GM19467 (cell line): ENCODE measurements around the gene FGD4.
"Not testable (repeated sequence)": the region's sequence is repeated elsewhere in the genome, so short reads cannot be mapped to it uniquely, and the experiment has no call there.

Source experiments
- ATAC-seq: cut with Tn5 transposase; IDR thresholded peaks from one replicate; pipeline ENCODE4 v1.9.1; 2021; ENCODE audit warnings: mild to moderate bottlenecking, moderate library complexity; ENCODE audit not compliant: unreplicated experiment

The FGD4 gene

DNA sequence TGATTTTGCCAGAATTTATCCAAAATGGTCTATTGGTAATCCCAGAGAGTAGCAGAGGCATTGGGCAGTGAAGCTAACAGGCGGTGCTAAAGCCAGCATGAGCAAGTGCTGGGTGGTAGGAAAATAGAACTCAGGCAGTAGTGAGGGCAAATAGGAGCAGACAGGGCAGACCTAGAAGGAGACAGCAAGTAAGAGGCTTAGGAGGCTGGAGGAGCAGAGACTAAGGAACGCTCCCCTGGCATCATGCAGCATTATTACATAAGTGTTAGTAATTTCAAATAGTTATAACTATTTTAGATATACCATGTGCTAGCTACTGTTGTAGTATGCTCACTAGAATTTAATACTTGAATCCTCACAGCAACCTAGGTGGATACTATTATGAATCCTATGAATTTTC, 151.7 kb downstream of the FGD4 start:
- ATAC-seq: no peak

DNA sequence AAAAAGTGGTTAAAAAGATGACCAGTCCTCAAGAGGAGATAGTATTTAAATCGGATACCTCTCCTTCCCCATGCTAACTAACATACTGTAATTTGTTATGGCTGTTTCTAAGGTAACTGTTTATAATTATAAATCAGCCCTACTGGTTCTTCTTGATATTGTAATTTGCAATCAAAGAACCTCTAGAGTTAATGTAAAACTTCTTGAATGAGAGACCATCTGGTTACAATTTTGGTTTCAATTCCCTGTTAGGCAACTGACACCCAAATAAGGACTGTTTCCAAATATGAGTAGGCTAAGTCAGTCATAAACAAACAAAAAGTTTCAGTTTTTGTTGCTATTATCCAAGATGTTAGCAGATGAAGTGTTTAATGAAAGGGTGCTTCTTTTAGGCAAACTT, 159.5 kb downstream of the FGD4 start:
- ATAC-seq: peak; percentile 94

DNA sequence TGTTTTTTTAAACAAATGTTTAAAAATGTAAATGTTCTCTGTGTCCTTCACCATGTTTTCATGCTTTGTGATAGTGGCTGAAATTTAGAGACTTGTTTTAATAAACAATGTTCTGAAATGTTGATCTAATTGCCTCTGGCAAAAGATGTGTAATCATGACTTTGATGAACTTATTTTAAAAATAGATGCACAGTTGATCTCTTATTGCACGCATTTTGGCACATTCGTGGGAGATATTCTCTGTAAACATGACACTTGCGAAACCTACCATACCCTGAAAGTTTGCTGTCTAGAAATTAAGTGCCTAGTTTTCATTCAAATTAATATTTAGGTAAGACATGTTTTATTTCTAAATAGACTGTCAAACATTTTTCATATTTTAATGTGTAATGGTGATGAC, 160.1 kb downstream of the FGD4 start:
- no peak for ATAC-seq

DNA sequence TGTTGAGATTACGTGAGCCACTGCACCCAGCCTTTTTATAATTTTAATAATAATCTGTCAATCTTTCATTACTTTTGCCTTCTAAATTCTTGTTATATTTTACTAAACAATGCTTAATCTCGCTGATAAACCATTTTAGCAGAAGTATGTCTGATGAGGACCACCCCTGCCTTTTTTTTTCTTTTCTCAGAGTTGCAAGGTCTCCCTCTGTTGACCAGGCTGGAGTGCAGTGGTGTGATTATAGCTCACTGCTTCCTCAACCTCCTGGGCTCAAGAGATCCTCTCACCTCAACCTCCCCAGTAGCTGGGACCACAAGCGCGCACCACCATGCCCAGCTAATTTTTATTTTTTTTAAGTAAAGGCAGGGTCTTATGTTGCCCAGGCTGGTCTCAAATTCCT, 161.2 kb downstream of the FGD4 start:
- ATAC-seq: no peak

DNA sequence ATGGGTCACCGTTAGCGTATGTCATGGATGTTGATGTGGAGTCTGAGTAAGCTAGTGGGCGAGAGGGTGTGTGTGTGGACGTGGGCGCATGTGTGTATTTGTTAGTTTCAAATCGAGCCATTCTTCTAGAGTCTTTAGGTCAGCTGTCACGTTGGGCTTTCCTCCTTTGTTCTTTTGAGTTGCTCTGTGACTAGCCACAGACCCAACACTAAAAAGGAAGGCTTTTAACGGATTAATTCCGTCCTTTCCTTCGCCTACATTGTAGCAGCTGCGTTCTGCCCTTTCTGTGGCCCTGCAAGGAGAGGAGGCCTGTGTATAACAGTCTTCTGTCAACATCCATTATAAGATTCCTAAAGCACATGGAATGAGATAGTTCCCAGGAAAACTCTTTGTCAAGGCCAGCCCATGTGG, 162.6 kb downstream of the FGD4 start:
- no peak for ATAC-seq

DNA sequence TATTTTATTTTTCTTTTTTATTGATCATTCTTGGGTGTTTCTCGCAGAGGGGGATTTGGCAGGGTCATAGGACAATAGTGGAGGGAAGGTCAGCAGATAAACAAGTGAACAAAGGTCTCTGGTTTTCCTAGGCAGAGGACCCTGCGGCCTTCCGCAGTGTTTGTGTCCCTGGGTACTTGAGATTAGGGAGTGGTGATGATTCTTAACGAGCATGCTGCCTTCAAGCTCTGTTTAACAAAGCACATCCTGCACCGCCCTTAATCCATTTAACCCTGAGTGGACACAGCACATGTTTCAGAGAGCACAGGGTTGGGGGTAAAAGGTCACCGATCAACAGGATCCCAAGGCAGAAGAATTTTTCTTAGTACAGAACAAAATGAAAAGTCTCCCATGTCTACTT, 163.1 kb downstream of the FGD4 start:
- ATAC-seq: not testable (repeated sequence)

DNA sequence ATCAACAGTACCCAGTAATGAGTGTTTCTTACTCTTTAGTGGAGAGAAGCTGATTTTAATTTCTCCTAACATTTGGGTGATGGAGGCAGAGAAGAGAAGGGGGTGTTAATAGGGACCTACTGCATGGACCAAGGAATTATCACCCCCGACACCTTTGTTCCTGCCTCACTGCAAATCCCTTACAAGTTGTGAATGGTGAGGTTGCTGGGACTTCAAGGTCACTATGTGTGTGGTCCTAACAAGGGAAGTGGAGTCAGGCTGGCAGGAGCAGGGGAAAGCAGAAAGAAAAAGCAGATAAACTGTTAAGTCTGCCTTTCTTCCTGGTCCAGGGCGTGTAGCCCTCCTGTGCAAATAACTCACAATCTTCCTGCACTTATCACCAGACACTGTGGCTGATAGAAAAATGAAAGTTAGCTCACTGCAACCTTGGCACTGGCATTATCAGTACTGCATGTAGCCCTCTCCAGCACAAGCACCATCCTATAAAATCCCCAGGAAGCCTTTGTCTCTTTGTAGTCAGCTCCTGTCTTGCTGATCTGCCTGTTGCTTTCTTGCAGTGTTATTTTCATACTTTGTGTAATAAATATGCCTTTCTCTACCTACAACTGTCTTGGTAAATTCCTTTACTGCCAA, 167.4 kb downstream of the FGD4 start:
- ATAC-seq: no peak

DNA sequence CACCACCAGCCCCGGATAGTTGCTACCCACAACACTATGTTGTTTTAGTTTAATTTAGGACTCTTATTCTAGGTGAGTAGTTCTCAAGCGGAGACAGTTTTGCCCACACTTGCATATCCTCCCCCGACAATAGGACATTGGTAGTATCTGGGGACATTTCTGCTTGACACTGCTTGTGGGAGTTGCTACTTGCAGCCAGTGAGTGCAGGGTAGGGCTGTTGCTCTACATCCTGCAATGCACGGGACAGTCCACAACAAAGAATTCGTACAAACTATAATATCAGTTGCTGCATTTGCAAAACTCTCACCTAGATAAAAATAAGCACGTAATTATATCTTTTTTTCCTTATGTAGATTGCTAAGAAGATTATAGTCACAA, 167.9 kb downstream of the FGD4 start:
- ATAC-seq: no peak

DNA sequence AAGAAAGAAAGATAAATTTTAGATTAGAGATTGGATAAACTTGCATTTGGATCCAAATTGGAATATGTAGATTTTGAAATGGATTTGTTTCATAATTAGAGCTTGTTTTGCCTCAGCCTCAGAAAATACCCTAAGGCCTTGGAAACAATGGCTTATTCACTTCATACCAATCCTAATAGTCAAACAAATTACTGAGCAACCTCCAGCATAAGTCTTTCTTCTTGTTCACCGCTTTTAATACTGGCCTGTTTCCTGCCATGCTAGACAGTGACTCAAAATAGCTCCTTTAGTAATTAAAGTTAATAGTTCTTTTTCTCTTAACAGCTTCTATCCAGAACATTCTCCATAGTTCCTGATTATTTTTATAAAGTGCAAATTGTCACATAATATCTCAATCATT, 168.9 kb downstream of the FGD4 start:
- ATAC-seq: no peak

DNA sequence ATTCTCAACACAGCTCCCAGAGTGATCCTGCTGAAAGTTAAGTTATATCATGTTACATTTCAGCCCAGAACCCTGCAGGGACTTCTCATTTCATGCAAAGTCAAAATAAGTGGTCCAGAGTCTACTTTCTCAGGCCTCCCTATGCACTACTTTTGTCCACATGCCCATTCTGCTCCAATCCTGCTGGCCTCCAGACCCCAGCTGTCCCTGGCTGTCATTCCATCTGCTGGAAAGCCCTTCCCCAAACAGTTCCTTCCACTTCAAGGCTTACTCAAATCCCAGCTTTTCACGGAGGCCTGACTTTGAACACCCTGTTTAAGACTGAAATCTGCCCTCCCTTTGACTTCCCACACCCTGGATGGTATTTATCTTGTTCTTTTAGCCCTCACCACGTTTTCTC, 169.9 kb downstream of the FGD4 start:
- ATAC-seq: no peak

DNA sequence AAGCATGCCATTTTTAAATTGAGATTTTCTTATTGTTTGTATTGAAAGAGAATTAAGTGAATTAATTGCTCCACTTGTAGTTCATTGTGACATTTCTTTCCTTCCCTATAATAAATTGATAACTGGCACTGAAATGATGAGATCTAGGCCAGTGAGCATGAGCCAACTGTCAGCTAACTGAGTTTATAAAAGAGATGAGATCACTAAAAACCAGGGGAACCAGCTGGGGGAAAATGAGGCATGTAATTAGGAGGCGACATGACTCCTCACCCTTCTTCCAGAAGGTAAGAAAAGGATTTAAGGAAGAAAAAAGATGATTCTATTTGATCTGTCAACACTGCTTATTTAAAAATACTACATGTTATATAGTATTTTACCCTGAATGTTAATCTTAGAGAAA, 175.2 kb downstream of the FGD4 start:
- ATAC-seq: no peak

DNA sequence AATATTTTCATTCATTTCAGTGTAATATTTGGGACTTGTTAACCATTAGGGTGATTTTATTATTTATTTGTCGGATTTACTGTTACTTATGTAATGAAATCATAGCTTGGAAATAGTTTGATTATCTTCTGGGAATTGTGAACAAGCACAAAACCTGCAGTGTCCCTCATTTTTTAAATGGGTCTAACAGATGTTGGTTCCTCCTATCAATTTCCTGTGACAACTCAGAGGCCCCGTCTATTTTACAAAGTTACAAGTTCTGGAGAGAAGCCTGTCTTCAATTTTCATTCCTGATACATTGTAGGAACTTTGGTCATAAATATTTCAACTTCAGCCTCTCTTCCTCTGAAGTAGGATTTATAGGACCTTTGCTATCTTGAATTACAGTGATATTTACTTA, 178.0 kb downstream of the FGD4 start:
- no peak for ATAC-seq

DNA sequence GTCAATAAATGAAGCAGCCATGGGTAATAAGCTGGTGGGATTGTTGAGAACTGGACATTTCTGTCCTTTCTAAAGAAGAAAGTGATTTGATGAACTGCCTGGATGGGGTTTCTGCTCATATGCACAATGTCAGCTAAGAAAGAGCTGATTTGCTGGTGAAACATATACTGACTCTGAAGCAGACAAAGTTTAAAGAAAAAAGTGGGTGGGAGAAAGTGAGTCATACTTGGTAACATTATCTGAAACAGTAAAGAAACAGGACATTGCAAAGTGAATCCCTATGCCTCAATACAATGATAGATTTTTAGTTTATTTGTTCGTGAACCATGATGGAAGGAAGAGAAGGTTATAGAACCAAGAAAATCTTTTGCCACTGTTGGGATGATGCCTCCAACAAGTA, 184.2 kb downstream of the FGD4 start:
- no peak for ATAC-seq

DNA sequence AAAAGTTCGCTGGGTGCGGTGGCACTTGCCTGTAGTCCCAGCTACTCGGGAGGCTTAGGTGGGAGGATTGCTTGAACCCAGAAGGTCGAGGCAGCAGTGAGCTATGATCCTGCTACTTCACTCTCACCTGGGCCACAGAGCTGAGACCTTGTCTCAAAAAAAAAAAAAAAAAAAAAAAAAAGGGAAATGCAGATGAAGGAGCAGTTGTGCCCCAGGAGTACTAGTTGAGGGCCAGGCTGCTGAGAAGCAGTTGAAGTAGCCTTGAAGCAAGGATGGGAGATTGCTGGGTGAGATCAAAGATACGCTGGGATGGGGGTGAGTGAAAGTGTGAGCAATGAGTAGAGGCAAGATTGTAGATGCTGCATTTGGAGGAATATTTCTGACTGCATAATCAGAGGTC, 186.3 kb downstream of the FGD4 start:
- ATAC-seq: no peak

DNA sequence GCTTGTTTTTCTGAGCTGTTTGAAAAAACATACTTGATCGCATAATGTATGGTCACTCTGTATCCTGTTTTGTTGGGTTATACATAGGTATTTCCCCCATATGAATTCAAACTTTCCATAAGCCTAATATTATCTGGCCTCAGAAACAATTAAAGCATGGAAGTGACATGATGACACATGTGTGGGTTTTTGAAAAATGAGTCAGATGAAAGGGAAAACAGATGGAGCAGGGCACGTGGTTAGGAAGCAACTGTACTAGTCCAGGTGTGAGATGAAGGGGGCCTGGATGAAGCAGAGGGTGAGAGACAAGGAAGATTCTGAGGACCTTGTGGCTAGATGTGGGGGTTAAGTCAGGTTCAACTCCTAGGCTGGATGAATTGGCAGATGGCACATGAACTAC, 187.0 kb downstream of the FGD4 start:
- ATAC-seq: no peak

DNA sequence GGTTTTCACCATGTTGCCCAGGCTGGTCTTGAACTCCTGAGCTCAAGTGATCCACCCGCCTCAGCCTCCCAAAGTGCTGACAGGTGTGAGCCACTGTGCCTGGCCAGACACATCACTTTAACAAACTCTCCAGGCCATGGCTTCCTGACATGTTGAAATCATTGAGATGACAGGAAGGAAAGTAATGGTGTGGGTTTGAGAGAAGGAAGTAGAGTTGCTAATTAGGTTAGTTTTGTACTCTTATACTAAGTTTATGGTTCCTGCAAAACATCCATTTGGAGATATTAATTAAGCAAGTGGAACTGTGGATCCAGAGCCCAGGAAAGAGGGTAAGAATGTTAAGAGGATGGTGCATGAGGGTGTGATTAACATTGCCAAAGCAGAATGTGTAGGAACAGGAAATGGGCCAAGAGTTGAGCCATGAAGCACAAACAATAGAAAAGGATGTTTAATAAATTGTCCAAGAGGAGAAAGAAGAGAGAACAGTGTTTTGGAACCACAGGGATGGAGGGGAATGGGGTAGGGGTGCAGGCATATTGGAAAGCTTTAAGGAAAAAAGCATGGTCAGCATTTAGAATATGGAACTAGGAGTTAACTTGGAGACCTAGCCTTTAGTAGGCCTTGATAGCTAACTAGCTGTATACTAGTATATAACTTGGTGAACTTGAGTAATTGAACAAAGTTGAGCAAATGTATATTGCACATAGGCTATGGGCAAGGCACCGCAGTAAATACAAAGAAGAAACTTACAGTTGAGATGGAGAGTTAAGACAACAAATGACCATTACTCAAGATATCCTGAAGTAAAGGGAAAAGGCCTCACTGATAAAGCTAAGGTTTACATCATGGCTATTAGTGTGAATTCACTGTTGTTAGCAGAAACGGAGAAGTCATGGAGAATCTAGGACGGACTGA, 188.5 kb downstream of the FGD4 start:
- ATAC-seq: no peak

DNA sequence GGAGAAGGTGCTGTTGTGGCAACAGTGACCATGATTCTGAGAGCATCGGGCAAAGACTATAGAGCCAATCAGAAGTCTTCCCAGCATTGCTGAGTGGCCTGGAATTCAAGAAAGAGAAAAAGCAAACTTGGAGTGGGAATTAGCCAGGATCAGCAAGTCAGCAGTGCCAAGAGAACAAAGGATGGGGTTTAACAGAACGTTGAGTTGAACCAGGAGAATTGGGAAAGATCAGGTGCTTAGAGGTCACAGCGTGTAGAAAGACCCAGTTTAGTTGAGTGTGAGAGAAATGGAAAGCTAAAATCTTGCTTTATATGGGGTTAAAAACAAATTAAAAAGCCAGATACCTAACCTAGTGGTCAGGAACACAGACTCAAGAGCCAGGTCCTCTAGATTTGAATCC, 189.2 kb downstream of the FGD4 start:
- no peak for ATAC-seq

DNA sequence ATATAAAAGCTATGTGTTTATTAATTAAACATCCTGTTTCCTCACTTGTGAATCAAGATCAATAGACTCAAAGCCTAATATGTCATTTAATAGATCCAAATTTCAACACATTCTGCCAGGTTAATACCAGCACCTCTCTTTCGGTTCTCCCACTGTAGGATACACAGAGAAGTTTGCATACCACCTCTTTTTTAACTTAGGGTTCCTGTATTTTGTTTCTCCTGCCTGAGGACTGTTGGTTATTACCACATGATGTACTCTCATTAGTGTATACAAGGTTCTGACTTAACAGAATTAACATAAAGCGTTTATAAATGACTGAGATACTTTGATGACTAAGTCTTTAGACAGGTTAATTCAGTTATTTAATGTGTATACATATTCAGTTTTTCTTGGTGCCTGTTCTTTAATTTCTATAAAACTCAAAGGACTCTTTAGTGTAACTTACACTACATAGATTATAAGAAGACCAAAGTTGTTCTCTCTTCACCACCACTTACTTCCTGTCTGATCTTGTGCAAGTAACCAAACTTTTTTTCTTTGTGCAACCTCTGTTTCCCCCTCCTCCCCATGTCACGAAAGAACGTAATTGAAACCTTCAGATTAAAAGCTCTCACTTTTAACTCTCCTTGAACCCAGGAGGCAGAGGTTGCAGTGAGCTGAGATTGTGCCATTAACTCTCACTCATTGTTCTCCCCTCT, 190.0 kb downstream of the FGD4 start:
- ATAC-seq: peak; percentile 64

DNA sequence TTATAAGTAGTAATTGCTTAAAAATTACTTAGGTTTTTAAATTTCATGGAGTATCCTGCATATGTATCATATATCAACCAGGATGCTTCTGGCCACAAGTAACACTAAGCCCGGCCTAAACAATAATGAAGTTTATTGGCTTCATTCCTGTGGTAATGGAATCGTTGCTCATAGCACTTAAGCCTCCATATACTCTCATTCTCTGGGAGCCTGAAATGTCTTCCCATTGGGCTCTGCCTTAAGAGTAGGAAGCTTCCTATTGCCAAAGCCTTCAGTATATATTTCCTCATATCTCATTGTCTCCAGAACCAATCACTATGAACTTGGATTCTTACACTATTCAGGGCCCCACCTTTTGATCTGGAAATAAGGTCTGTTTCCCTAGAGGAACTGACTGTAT, 195.9 kb downstream of the FGD4 start:
- ATAC-seq: no peak

DNA sequence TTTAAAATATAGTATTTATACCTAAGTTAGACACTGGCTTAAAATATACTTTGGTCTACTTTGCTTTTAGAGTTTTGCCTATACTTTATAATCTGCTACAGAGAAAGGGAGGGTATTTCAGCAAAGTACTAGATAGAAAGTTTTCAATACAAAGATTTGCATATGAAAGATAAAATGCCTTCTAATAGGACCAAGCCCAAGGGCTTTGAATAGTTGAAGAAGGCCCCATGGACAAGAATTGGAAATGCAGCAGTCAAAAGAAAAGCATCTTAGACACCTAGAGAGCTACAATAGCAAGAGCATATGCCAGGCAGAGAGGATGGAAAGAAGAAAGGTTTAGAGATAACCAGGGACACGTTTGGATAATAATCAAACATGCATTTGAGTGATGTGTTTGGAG, 196.7 kb downstream of the FGD4 start:
- no peak for ATAC-seq

DNA sequence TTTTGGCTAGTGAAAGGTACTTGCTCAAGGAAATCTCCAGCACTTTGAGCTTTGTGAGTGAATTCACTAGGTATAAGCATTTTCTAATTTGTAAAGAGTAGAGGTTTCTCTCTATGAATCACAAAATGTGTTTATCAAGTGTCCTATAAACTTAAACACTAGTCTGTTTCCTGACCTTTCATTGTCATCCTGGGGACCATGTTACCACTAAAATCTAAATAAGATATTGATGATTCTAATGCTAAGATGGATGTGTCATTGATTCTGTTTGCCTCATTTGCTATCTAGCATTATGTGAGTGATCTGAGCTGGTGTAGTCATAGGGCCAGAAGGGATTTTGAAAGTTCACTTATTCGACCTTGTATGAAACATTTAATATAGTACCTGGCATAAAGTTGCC, 199.3 kb downstream of the FGD4 start:
- ATAC-seq: no peak

DNA sequence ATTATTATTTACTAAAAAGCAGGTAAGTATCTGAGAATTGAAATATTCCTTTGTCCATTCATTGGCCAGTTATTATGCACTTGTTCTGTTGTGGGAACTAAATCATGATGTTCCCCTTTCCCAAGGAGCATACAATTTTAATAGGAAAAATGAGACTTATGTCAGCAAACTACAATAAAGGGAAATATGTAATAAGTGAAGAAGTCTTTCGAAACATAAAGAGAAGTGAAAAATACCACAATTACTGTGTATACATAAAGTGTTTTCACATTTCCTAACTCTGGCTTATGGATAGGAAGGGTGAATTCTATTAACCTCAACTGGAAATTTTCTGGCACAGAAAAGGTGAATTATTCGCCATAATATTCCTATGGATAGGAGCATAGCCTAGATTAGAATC, 201.3 kb downstream of the FGD4 start:
- ATAC-seq: no peak
